Hepatocyte (in vitro differentiated cells): ENCODE results near the gene KCTD11.

Source experiments
- CTCF ChIP-seq: fragments of 200-600 bp; sonication (generic); IDR thresholded peaks from 2 replicates; pipeline ENCODE4 v1.5.1; 2016; ENCODE audit warnings: antibody characterized with exemption, mild to moderate bottlenecking; ENCODE audit not compliant: poor library complexity
- EZH2 ChIP-seq: fragments of 200-600 bp; sonication (generic); IDR thresholded peaks from 2 replicates; pipeline ENCODE4 v1.6.1; 2016; ENCODE audit warnings: antibody characterized with exemption, mild to moderate bottlenecking, borderline replicate concordance
- EZH2phosphoT487 ChIP-seq: fragments of 200-600 bp; sonication (generic); IDR thresholded peaks from one replicate; pipeline ENCODE4 v1.6.1; 2018; ENCODE audit warnings: antibody characterized with exemption, mild to moderate bottlenecking, low read depth, moderate library complexity; ENCODE audit not compliant: unreplicated experiment, severe bottlenecking

- TF ChIP-seq CTCF = no peak
- no peak for TF ChIP-seq EZH2
- TF ChIP-seq EZH2phosphoT487 = no peak
Observed at GRCh38 chr17:7309628-7310027, 42.3 kb upstream of the KCTD11 start.
